Epithelial cell of prostate (primary cell): ENCODE measurements around the gene NFE2.
A peak's percentile ranks its signal among the peaks of the same experiment; 100 is the strongest.
"Not testable (repeated sequence)": the region's sequence is repeated elsewhere in the genome, so short reads cannot be mapped to it uniquely, and the experiment has no call there.

Source experiments
- DNase-seq: peaks from one replicate; pipeline ENCODE4 v3.0.0-alpha.2; 2011; ENCODE audit warnings: low read depth, low spot score
- H3K27ac ChIP-seq: fragments of 450-650 bp; 2 replicates; pipeline ENCODE4 v1.5.1; 2017; ENCODE audit warnings: mild to moderate bottlenecking

NFE2 gene

DNA sequence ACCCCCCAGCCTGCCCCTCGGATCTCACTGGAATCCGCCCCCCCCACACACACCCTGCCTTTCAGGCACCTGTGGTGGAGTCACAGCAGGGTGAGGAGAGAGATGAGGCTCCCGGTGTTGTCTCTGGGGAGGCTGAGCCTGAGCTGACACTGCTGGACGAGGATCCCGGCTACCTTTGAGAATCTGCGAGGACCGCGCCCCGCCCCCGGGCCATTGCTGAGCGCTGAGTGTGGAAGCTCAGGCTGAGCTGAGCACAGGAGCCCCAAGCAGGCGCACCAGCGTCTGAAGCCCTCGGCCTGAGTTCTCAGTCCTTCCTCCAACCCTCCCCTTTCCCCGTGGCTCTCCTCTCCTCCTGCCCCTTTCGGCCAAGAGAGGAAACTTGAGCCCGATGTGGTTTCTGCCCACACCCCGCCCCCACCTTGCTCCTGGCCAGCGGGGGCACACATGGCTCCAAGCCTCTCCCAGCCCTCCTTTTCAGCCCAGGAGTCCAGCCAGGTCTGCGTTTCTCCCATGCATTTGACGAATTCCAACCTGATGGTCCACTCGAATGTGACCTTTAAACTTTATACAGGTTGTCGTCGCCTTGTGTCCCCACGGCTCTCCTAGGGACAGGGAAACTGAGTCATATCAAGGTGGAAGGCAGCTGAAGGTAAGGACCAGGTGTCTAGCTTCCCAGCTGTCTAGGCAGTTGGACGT, at the start of gene NFE2:
Gene NFE2 (minus strand): TSS at position 284 of the 696 bp plus-strand sequence. CDS start 5,767 bp downstream, outside the sequence.
- no peak for DNase-seq
- H3K27ac ChIP-seq: no peak within 1 kb of the TSS

- H3K27ac ChIP-seq: no peak overlapping the region
These were observed 48.9 kb upstream of the NFE2 start for GRCh38 chr12:54349679-54350078.

DNA sequence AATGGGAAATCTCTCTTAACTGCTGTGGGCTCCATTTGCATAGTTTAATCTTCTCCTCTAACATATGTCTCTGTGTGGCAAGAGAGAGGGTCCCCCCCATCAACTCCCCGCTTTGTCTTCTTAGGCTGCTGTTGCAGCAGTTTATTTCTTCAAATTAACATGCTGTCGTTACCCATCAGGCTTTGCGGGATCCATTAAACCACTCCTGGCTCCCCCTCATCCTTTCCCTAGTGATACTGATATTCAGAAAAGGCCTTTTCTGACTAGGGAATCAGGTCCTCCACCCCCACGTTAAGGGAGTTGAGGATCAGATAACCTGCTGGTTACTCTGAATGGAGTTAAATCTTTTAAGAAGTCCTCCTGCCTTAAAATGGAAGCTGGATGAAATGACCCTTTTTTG, 48.2 kb upstream of the NFE2 start:
- H3K27ac ChIP-seq: no peak overlapping the region
- no peak for DNase-seq

More at GRCh38 chr12:54349679-54350078, 48.9 kb upstream of the NFE2 start:
- DNase-seq: no peak

DNA sequence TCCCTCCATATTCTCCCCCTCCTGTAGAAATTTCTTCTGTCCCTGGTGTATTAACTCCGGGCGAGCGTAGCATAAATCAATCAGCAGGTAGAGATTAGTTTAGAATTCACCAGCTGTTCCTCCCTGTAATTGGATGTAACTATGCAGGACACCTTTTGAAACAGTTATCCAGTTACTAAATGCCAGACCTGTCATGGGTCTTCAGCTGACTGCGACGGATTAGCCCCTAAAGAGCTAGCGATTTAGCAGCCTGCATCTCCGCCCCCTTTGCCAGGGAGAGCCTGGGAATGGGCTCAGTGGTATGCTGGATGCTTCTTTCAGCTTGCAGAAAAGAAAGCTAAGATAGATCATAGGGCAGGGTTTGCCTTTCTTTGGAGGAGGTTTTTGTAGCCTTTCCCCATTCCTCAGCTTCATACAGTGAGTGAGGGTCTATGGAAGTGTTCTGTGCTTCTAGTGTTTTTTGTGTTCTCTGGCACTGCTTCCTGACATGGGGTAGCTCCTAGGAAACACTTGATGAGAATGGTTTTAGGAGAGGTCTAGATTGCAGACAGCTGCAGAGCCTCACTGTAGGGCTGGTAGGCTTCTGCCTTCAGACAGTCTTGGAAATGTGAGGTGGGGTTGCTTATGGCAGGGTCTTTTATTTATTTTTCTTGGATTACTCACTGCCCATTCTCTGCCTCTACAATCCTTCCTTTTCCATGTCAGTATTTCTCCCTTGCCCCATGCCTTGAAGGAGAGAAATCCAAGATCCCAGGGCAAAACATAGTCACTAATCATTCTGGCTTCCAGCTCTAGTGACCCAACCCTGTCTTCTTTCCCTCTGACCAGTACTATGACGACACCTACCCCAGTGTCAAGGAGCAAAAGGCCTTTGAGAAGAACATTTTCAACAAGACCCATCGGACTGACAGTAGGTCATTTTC, 40.8 kb upstream of the NFE2 start:
- no peak for DNase-seq
- no peak overlapping the region for H3K27ac ChIP-seq

- no peak for DNase-seq
These were observed 40.0 kb upstream of the NFE2 start for GRCh38 chr12:54340846-54341245.

DNA sequence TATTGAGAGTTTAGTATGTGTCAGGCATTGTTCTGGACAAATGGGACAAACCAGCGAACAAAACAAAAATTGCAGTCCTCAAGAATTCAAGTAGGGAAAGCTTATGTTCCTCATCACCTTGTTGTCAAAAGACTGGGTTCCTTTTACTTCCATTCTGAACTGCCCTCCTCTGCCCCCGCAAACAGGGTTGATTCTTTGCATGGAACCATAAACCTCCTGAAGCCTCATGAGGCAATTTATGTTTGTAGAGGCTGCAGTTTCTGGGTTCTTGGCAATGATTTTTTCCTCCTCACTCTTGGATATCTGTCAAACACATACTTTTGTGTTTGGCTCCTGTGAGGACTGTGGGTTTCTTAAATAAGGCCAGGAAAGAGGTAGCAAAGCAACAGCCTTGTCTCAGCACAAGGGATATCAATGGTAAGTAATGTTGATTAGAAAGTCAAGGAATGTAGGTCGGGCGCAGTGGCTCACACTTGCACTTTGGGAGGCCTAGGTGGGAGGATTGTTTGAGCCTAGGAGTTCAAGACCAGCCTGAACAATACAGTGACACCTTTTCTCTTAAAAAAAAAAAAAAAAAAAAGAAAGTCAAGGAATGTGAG, 38.0 kb upstream of the NFE2 start:
- DNase-seq: no peak
- no peak overlapping the region for H3K27ac ChIP-seq

More at GRCh38 chr12:54340846-54341245, 40.0 kb upstream of the NFE2 start:
- no peak overlapping the region for H3K27ac ChIP-seq

- H3K27ac ChIP-seq: no peak overlapping the region
These were observed 37.2 kb upstream of the NFE2 start for GRCh38 chr12:54337854-54338650.

GRCh38 chr12:54337280-54337842, 36.5 kb upstream of the NFE2 start:
- DNase-seq: no peak
- H3K27ac ChIP-seq: no peak overlapping the region

More at GRCh38 chr12:54337854-54338650, 37.2 kb upstream of the NFE2 start:
- no peak for DNase-seq

DNA sequence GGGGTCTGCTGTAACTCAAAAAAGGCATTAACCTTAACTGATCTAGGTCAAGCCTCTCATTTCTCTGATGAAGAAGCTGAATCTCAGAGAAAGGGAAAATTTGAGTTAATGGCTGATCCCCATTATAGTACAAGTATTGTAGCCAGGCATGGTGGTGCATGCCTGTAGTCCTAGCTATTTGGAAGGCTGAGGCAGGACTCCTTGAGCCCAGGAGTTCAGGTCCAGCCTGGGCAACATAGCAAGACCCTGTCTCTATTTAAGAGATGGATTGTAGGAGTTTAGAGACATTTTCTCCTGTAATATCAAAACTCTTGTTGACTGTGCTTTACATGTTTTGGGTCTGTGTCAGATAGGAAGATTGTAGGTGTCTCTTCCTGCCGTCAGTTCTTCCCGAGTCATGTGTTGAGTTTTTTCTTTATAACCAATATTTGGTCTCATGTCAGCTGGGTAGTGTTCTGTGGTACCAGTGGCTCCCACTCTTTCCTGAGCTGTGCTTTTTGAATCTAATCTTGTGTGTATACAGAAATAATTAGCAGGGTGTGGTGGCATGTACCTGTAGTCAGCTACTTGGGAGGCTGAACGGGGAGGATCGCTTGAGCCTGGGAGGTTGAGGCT, 32.7 kb upstream of the NFE2 start:
- DNase-seq: no peak
- H3K27ac ChIP-seq: no peak overlapping the region

DNA sequence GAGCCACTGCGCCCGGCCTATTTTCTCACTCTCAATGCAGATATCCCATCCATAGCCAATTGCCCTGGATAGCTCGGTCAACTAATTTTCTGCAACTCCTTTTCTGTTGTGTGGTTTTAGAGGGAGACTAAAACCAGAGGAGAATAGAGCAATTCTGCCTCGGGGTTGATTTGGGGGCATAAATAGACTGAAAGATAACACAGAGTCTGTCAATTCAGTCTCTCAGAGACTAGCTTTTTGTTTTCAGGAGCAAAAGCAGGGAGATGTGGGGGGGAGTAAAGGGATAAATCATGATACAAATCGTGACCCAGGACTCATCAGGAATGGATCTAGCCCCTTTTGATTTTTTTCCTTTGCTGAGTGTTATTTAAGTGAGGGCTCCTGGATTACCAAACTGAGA, 30.6 kb upstream of the NFE2 start:
- H3K27ac ChIP-seq: peak overlapping the region; percentile 71
- DNase-seq: no peak

GRCh38 chr12:54330442-54330841, 29.6 kb upstream of the NFE2 start:
- no peak for DNase-seq
- H3K27ac ChIP-seq: peak overlapping the region; percentile 71

DNA sequence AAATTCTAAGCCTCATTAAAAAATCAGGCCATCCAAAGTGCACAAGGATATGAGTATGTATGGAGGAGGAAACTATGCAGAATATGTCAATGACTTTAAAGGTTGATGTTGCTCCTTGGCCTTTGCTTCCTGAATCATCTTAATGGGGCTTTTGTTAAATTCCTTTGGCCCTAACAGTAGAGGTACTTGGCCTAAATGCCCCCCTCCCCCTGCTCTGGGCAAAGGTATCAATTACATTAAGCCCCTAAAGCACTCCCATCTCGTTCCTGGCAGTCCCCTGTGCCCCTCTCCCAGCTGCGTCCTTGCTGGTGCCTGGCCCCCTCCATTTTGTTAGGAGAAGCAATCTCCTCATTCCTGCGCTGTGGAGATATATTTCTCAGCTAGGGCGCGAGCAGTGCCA, 28.9 kb upstream of the NFE2 start:
- peak overlapping the region; percentile 71 for H3K27ac ChIP-seq
- DNase-seq: no peak

DNA sequence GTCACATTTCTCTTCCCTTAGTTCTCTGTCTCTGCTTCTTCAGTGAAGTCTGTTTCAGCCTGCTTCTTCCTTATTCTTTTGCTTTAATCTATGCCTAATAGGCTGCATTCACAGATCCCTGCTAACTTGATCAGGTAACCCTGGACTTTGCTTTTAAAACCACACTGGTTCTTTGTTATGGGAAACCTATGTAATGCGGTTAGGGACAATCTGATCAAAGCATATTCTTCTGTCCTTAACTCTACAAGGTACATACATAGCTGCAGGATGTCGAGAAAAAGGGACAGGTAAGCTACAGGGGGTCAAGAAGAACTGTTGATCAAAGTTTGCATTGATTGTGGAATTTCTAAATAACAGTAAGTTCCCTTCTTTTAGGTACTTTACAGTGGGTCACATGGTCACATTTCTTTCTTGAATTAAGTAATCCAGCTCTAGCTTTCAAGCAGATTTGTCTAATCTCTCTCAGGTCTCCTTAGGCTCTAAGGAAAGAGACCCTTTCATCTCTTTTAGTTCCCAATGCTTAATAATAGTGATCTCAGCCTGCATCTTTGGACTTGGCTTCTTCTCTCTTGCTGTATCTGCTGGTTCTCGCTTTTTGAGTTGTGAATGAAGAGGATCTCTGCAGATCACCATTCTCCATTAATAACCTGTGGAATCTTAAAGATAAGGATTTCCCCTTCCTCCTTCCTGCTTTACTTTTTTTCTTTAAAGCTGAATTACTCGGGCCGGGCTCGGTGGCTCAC, 28.0 kb upstream of the NFE2 start:
- H3K27ac ChIP-seq: peak overlapping the region; percentile 71
- DNase-seq: no peak

DNA sequence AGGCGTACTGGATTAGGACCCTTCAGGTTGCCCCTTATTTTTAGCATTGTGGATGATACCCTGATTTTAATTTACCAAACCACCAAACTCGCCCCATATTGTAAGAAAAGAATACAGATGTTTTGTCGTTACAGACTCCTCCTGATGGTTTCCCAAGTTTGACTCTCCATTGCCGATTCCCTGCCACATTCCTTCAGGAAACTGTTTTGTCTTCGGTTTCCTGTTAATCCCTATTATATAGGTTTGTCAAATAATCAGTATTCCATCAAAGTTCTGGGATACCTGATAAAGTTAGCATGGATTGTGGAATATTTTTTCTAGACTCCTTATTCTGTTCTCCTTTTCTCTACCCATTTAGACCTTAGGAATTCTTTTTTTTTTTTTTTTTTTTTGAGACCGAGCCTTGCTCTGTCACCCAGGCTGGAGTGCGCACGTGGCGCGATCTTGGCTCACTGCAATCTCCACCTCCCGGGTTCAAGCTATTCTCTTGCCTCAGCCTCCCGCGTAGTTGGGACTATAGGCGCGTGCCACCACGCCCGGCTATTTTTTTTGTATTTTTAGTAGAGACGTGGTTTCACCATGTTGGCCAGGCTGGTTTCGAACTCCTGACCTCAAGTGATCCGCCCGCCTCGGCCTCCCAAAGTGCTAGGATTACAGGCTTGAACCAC, 24.8 kb upstream of the NFE2 start:
- not testable (repeated sequence) for DNase-seq

GRCh38 chr12:54324617-54325441, 24.0 kb upstream of the NFE2 start, which contains the start of gene COPZ1:
Gene COPZ1, plus strand, starts transcription at chr12:54325131. Its CDS starts 33 bp downstream, at chr12:54325164.
- H3K27ac ChIP-seq: peak within 1 kb of the TSS; percentile 70
- peak; percentile 98 for DNase-seq

More for the DNA sequence above, 24.8 kb upstream of the NFE2 start:
- peak overlapping the region; percentile 70 for H3K27ac ChIP-seq

- H3K27ac ChIP-seq: no peak overlapping the region
- DNase-seq: no peak
These were observed 20.5 kb upstream of the NFE2 start for GRCh38 chr12:54321363-54321762.

DNA sequence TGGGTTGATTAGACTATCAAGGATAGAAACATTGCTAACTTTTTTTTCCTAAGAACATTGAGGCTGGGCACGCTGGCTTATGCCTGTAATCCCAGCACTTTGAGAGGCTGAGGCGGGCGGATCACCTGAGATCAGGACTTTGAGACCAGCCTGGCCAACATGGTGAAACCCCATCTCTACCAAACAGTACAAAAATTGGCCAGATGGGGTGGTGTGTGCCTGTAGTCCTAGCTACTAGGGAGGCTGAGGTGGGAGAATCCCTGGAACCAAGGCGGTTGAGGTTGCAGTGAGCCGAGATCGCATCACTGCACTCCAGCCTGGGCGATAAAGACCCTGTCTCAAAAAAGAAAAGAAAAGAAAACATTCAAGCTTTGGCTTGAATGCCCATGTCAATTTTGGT, 11.5 kb upstream of the NFE2 start:
- DNase-seq, H3K27ac ChIP-seq: not testable (repeated sequence)
